HPDE6-E6E7 (cell line): ENCODE measurements around the gene TCF3.
"Not testable (repeated sequence)": the region's sequence is repeated elsewhere in the genome, so short reads cannot be mapped to it uniquely, and the experiment has no call there.

Experiments used
- DNase-seq: peaks from one replicate; pipeline ENCODE4 v3.0.0; 2011; ENCODE audit warnings: missing footprints; ENCODE audit errors: extremely low spot score

Gene TCF3

GRCh38 chr19:1672769-1673644 is 20.6 kb upstream of the TCF3 start:
- no peak for DNase-seq

GRCh38 chr19:1672038-1672768 is 19.8 kb upstream of the TCF3 start:
- no peak for DNase-seq

GRCh38 chr19:1671716-1672037 is 19.3 kb upstream of the TCF3 start:
- DNase-seq = no peak

- not testable (repeated sequence) for DNase-seq
Observed at GRCh38 chr19:1670747-1671146, 18.3 kb upstream of the TCF3 start.

GRCh38 chr19:1668486-1669270 is 16.3 kb upstream of the TCF3 start:
- no peak for DNase-seq

- DNase-seq = no peak
Observed at GRCh38 chr19:1668048-1668485, 15.7 kb upstream of the TCF3 start.

GRCh38 chr19:1665565-1666047 is 13.2 kb upstream of the TCF3 start:
- no peak for DNase-seq

GRCh38 chr19:1663852-1664251 is 11.4 kb upstream of the TCF3 start:
- DNase-seq = no peak

- not testable (repeated sequence) for DNase-seq
Observed at GRCh38 chr19:1663227-1663626, 10.8 kb upstream of the TCF3 start.

GRCh38 chr19:1661995-1662394 is 9.6 kb upstream of the TCF3 start:
- no peak for DNase-seq

GRCh38 chr19:1659084-1659427 is 6.6 kb upstream of the TCF3 start:
- DNase-seq = no peak

- no peak for DNase-seq
Observed at GRCh38 chr19:1658150-1659083, 6.0 kb upstream of the TCF3 start.

- no peak for DNase-seq
Observed at GRCh38 chr19:1657746-1658145, 5.3 kb upstream of the TCF3 start.

GRCh38 chr19:1656988-1657536 is 4.6 kb upstream of the TCF3 start:
- no peak for DNase-seq

GRCh38 chr19:1655987-1656608 is 3.7 kb upstream of the TCF3 start:
- no peak for DNase-seq

GRCh38 chr19:1655131-1655981 is 2.9 kb upstream of the TCF3 start:
- no peak for DNase-seq

GRCh38 chr19:1654178-1654792 is 1.9 kb upstream of the TCF3 start:
- no peak for DNase-seq

- no peak for DNase-seq
Observed at GRCh38 chr19:1653300-1653628, 849 bp upstream of the TCF3 start.
